Fibroblast of lung (primary cell): ENCODE measurements around the gene ITPR2. TPM values are rescaled to one million over a fixed set of nuclear protein-coding genes. Genes with fewer than 3 reads are reported as not detected.
"Not testable (repeated sequence)": the region's sequence is repeated elsewhere in the genome, so short reads cannot be mapped to it uniquely, and the experiment has no call there.

Experiments used
- DNase-seq, 2 donors: peaks; one replicate each; pipeline versions ENCODE4 v3.0.0 to v3.0.0-alpha.2; 2010; ENCODE audit warnings: low read depth in 2 of 2
- H2AFZ ChIP-seq: 2 replicates; pipeline ENCODE4 v1.5.1; 2012; ENCODE audit warnings: low read length, control low read depth, inconsistent platforms
- H3K27ac ChIP-seq: 2 replicates; pipeline ENCODE4 v1.5.1; 2011; ENCODE audit warnings: low read length, control low read depth; ENCODE audit not compliant: insufficient read depth
- H3K27me3 ChIP-seq: 2 replicates; pipeline ENCODE4 v1.5.1; 2011; ENCODE audit warnings: mild to moderate bottlenecking, low read length; ENCODE audit not compliant: control insufficient read depth, insufficient read depth
- H3K36me3 ChIP-seq: 2 replicates; pipeline ENCODE4 v1.5.1; 2011; ENCODE audit warnings: low read length; ENCODE audit not compliant: control insufficient read depth, insufficient read depth
- H3K4me1 ChIP-seq: 2 replicates; pipeline ENCODE4 v1.5.1; 2011; ENCODE audit warnings: low read length; ENCODE audit not compliant: control insufficient read depth, insufficient read depth; ENCODE audit errors: extremely low read depth
- H3K4me2 ChIP-seq: 2 replicates; pipeline ENCODE4 v1.5.1; 2011; ENCODE audit warnings: low read length, control low read depth; ENCODE audit not compliant: insufficient read depth; ENCODE audit errors: extremely low read depth
- H3K4me3 ChIP-seq, 4 experiments: fragments of 200-600 bp in 1 of 4; sonication (generic) in 1 of 4; replicated peaks in 1 of 4; 2 replicates each; pipeline ENCODE4 v1.5.1; 2011 to 2016; ENCODE audit warnings: low read length in 4 of 4, low read depth in 3 of 4, mild to moderate bottlenecking in 3 of 4, control low read depth in 2 of 4, inconsistent platforms in 1 of 4, mixed read lengths in 1 of 4; ENCODE audit not compliant: insufficient read depth in 1 of 4; ENCODE audit errors: control extremely low read depth in 1 of 4
- H3K79me2 ChIP-seq: 2 replicates; pipeline ENCODE4 v1.5.1; 2012; ENCODE audit warnings: mild to moderate bottlenecking, low read length, inconsistent platforms; ENCODE audit not compliant: control insufficient read depth, insufficient read depth
- H3K9ac ChIP-seq: 2 replicates; pipeline ENCODE4 v1.5.1; 2011; ENCODE audit warnings: mild to moderate bottlenecking, low read length, control low read depth; ENCODE audit not compliant: insufficient read depth
- H3K9me3 ChIP-seq: 2 replicates; pipeline ENCODE4 v1.5.1; 2012; ENCODE audit warnings: low read depth, low read length; ENCODE audit not compliant: control insufficient read depth, insufficient read depth
- H4K20me1 ChIP-seq: 2 replicates; pipeline ENCODE4 v1.5.1; 2011; ENCODE audit warnings: low read length; ENCODE audit not compliant: control insufficient read depth, insufficient read depth; ENCODE audit errors: extremely low read depth
- EZH2 ChIP-seq: IDR thresholded peaks from 2 replicates; pipeline ENCODE4 v1.5.1; 2012; ENCODE audit warnings: low read length, control low read depth, mild to moderate bottlenecking; ENCODE audit errors: missing control alignments
- polyA plus RNA-seq, 2 donors: library from polyadenylated mRNA; depleted of rRNA in 1 of 2; stranded (reverse) in 1 of 2; unstranded in 1 of 2; fragments of >200 nt; gene quantifications; 2 replicates each; pipeline ENCODE4 v1.2.1, GENCODE V29; 2011 to 2012; ENCODE audit warnings: missing spikeins in 1 of 2
- total RNA-seq: library from RNA; depleted of rRNA; stranded (reverse); fragments of >200 nt; gene quantifications from 2 replicates; pipeline ENCODE4 v1.2.1, GENCODE V29; 2014
- TF ChIP-seq, protein P1 (sequence below), 2 donors: IDR thresholded peaks in 1 of 2; conservative IDR thresholded peaks in 1 of 2; 1 replicate in 1 of 2; 2 replicates in 1 of 2; pipeline ENCODE4 v1.5.1; 2011 to 2012; ENCODE audit warnings: low read length in 2 of 2, control low read depth in 1 of 2, inconsistent platforms in 1 of 2, low read depth in 1 of 2, mild to moderate bottlenecking in 1 of 2

The ITPR2 gene
- total and polyA plus RNA-seq, 2 donors (not counting 1 experiment from before 2014, with no cell fraction given): 5.1 to 24.6 TPM

DNA sequence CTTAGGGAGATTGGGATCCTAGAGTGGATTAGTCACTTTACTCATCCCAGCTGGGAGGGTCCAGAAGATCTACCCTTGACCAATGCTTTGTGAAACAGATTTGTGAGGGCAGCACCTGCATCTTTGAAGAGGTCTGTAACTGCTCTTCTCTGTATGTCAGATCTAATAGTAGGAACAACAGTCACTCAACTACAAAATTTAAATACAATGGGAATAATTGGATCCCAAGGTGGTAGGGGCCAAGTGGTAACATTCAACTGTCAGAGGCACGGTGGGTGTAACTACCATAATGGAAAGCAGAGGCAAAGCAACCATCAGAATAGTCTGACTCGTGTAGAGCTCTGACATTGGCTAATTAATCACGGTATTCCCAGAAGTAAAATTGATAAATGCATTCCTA, 55.8 kb downstream of the ITPR2 start:
- no peaks in the 10 kb centered on the region for H3K4me1 ChIP-seq
- no peak overlapping the region for H3K9ac ChIP-seq
- no peak overlapping the region for H3K27ac ChIP-seq
- no peak overlapping the region for H3K4me2 ChIP-seq
- no peaks in the 10 kb centered on the region for H3K27me3 ChIP-seq
- H2AFZ ChIP-seq: no peak overlapping the region
- TF ChIP-seq EZH2: no peak
- TF ChIP-seq, protein P1, sequence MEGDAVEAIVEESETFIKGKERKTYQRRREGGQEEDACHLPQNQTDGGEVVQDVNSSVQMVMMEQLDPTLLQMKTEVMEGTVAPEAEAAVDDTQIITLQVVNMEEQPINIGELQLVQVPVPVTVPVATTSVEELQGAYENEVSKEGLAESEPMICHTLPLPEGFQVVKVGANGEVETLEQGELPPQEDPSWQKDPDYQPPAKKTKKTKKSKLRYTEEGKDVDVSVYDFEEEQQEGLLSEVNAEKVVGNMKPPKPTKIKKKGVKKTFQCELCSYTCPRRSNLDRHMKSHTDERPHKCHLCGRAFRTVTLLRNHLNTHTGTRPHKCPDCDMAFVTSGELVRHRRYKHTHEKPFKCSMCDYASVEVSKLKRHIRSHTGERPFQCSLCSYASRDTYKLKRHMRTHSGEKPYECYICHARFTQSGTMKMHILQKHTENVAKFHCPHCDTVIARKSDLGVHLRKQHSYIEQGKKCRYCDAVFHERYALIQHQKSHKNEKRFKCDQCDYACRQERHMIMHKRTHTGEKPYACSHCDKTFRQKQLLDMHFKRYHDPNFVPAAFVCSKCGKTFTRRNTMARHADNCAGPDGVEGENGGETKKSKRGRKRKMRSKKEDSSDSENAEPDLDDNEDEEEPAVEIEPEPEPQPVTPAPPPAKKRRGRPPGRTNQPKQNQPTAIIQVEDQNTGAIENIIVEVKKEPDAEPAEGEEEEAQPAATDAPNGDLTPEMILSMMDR (conservative IDR thresholded peaks at IDR 0.05 in 1 of 2, IDR thresholded peaks at IDR 0.05 in 1 of 2; ENCODE audit: low read depth in 1 of 2, low read length in 2 of 2): no peak
- H3K9me3 ChIP-seq: no peaks in the 10 kb centered on the region
- H3K4me3 ChIP-seq: no peak overlapping the region
- no peaks in the 10 kb centered on the region for H4K20me1 ChIP-seq
- H3K79me2 ChIP-seq: no peaks in the 10 kb centered on the region
- H3K36me3 ChIP-seq: no peaks in the 10 kb centered on the region
- DNase-seq: no peak

- not testable (repeated sequence) for H3K27ac ChIP-seq, H3K36me3 ChIP-seq
Measured at GRCh38 chr12:26775991-26776390, 57.0 kb downstream of the ITPR2 start.

DNA sequence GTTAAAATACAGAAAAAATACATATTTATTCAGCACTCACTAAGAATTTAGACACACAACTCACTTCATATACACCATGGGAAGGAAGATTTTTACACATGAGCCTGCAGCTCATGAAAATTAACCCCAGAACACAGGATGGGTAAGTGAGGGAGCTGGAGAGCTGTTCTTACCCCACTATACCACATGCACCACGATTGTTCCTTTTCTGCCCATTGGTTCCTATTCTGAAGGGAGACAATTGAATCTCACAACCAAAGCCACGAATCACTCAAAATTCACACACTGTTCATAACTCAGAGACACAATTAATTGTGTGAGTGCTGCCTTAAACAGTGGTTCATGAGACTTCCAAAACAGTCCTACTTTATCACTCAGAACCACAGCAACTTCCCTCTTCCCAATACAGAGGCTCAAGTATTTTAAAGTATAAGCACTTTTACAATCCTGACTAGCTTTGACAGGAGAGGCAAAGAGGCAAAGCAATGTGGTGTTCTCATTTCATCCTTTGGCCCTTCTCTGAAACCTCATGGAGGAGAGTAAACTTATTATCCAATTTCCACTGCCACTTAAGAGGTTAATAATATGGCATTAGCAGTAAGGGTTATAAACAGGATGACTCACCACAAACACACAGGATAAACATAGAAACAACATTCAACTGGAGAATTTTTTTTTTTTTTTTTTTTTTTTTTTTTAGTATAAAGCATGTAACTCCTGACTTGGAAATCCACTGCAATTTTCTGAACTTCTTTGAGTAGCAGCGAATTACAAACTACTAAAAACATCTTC, 59.5 kb downstream of the ITPR2 start:
- H3K4me3 ChIP-seq: no peak overlapping the region
- no peaks in the 10 kb centered on the region for H3K27me3 ChIP-seq
- H3K9me3 ChIP-seq: no peaks in the 10 kb centered on the region
- no peaks in the 10 kb centered on the region for H3K4me1 ChIP-seq
- TF ChIP-seq, protein P1 (conservative IDR thresholded peaks at IDR 0.05 in 1 of 2, IDR thresholded peaks at IDR 0.05 in 1 of 2; ENCODE audit: low read depth in 1 of 2, low read length in 2 of 2): no peak
- TF ChIP-seq EZH2: no peak
- H2AFZ ChIP-seq: no peak overlapping the region
- no peaks in the 10 kb centered on the region for H3K79me2 ChIP-seq
- H3K36me3 ChIP-seq: no peaks in the 10 kb centered on the region
- DNase-seq: no peak
- no peak overlapping the region for H3K9ac ChIP-seq
- H3K4me2 ChIP-seq: no peak overlapping the region
- no peak overlapping the region for H3K27ac ChIP-seq
- no peaks in the 10 kb centered on the region for H4K20me1 ChIP-seq

More at GRCh38 chr12:26775991-26776390, 57.0 kb downstream of the ITPR2 start:
- not testable (repeated sequence) for H3K9ac ChIP-seq, H3K4me1 ChIP-seq, H2AFZ ChIP-seq, H3K4me2 ChIP-seq, H3K4me3 ChIP-seq, H3K79me2 ChIP-seq, DNase-seq, H3K9me3 ChIP-seq, H3K27me3 ChIP-seq, H4K20me1 ChIP-seq
